ENCODE data around the gene MEP1B. TPM values are rescaled to one million over a fixed set of nuclear protein-coding genes. Genes with fewer than 3 reads are reported as not detected.

Gene MEP1B
- total RNA-seq, 2 donors from 2014 or later = not detected

- H3K9me3 ChIP-seq = no peaks in the 10 kb centered on the region
- intact Hi-C loops (cut with DNase I) = no loop called here
- DNase-seq = no peak
- no peak for ATAC-seq
- no peaks in the 10 kb centered on the region for H3K4me1 ChIP-seq
- H3K4me3 ChIP-seq = no peak overlapping the region
- H3K27ac ChIP-seq = no peak overlapping the region
- H3K36me3 ChIP-seq (replicated peaks in 1 of 2; ENCODE audit: insufficient read depth in 1 of 2, low read depth in 2 of 2) = no peaks in the 10 kb centered on the region
- WGBS, 2 donors = 66 to 74% methylated on average over 8 of the region's 8 CpGs
- H3K27me3 ChIP-seq = no peaks in the 10 kb centered on the region
- TF ChIP-seq POLR2A (IDR thresholded peaks at IDR 0.05) (no peak), CTCF (IDR thresholded peaks at IDR 0.05) (no peak)
Measured at GRCh38 chr18:32249147-32249929, 59.5 kb downstream of the MEP1B start.

- no peak for ATAC-seq
- no peaks in the 10 kb centered on the region for H3K36me3 ChIP-seq (replicated peaks in 1 of 2; ENCODE audit: insufficient read depth in 1 of 2, low read depth in 2 of 2)
- H3K27me3 ChIP-seq = no peaks in the 10 kb centered on the region
- H3K4me1 ChIP-seq = no peaks in the 10 kb centered on the region
- H3K27ac ChIP-seq = no peak overlapping the region
- intact Hi-C loops (cut with DNase I) = no loop called here
- H3K9me3 ChIP-seq = no peaks in the 10 kb centered on the region
- WGBS, 2 donors = 79 to 85% methylated on average over 3 of the region's 3 CpGs
- DNase-seq = no peak
- no peak for TF ChIP-seq POLR2A (IDR thresholded peaks at IDR 0.05)
- TF ChIP-seq CTCF (IDR thresholded peaks at IDR 0.05) = no peak
- no peak overlapping the region for H3K4me3 ChIP-seq
Measured at GRCh38 chr18:32251466-32251865, 61.6 kb downstream of the MEP1B start.

- TF ChIP-seq POLR2A (IDR thresholded peaks at IDR 0.05) (no peak), CTCF (IDR thresholded peaks at IDR 0.05) (no peak)
- no peaks in the 10 kb centered on the region for H3K27me3 ChIP-seq
- intact Hi-C loops (cut with DNase I) = no loop called here
- 67 to 80% methylated on average over 8 of the region's 8 CpGs for WGBS, 2 donors
- ATAC-seq (no peak), DNase-seq (no peak)
- H3K27ac ChIP-seq = no peak overlapping the region
- no peaks in the 10 kb centered on the region for H3K36me3 ChIP-seq (replicated peaks in 1 of 2; ENCODE audit: insufficient read depth in 1 of 2, low read depth in 2 of 2)
- no peak overlapping the region for H3K4me3 ChIP-seq
- H3K4me1 ChIP-seq = no peaks in the 10 kb centered on the region
- no peaks in the 10 kb centered on the region for H3K9me3 ChIP-seq
Measured at GRCh38 chr18:32252141-32252860, 62.5 kb downstream of the MEP1B start.

- Histone ChIP-seq H3K27ac (no peak overlapping the region), H3K9me3 (no peaks in the 10 kb centered on the region), H3K36me3 (replicated peaks in 1 of 2; ENCODE audit: insufficient read depth in 1 of 2, low read depth in 2 of 2) (no peaks in the 10 kb centered on the region), H3K4me3 (no peak overlapping the region), H3K27me3 (no peaks in the 10 kb centered on the region), H3K4me1 (no peaks in the 10 kb centered on the region)
- ATAC-seq (no peak), DNase-seq (no peak)
- intact Hi-C loops (cut with DNase I) = no loop called here
- no peak for TF ChIP-seq POLR2A (IDR thresholded peaks at IDR 0.05)
- TF ChIP-seq CTCF (IDR thresholded peaks at IDR 0.05) = no peak
- 73 to 79% methylated on average over 3 of the region's 3 CpGs for WGBS, 2 donors
Measured at GRCh38 chr18:32255570-32255969, 65.7 kb downstream of the MEP1B start.
